HepG2 (cell line): ENCODE data around the gene MEG3. TPM values are rescaled to one million over a fixed set of nuclear protein-coding genes. Genes with fewer than 3 reads are reported as not detected.

Experiments used
- ATAC-seq: fragments of 200-7000 bp; cut with Tn5 transposase; 3 replicates; pipeline ENCODE4 v1.9.1; 2020; ENCODE audit warnings: mild to moderate bottlenecking, moderate library complexity
- BruUV-seq: library from RNA; stranded (reverse); fragments of 400-500 nt; replicated peaks from 2 replicates; lab custom pipeline; 2021; lab: Mats Ljungman, UMichigan
- CTCF ChIA-PET: fragments of 300-600 bp; formaldehyde crosslinking; extraction: SDS; loops from one replicate; lab custom pipeline; 2021; ENCODE audit warnings: low total read pairs, inconsistent platforms, low intra/inter-chr PET ratio; lab: Yijun Ruan, JAX
- POLR2A ChIA-PET: fragments of 350-600 bp; sonication (Branson Sonifier 250); formaldehyde crosslinking; loops from one replicate; lab custom pipeline; 2020; ENCODE audit warnings: antibody characterized with exemption, inconsistent platforms; lab: Yijun Ruan, JAX
- DNase-seq: peaks from one replicate; pipeline ENCODE4 v3.0.0-alpha.2; 2015; ENCODE audit warnings: low spot score
- FAIRE-seq: peaks from 3 replicates; lab custom pipeline; 2011; peaks lifted over from hg19 to GRCh38; lab: Jason Lieb, UNC
- H2AFZ ChIP-seq: one replicate; pipeline ENCODE4 v1.6.1; 2011; ENCODE audit warnings: low read length, inconsistent platforms
- H3K27ac ChIP-seq: fragments of 300-600 bp; 3 replicates; pipeline ENCODE4 v1.8.0; 2011; ENCODE audit warnings: mixed run types, mild to moderate bottlenecking, mixed read lengths, low read length, inconsistent platforms; ENCODE audit not compliant: insufficient read depth; ENCODE audit errors: extremely low read length
- H3K27me3 ChIP-seq, 2 experiments: fragments of 200-600 bp in 1 of 2; 2 replicates in 1 of 2; 3 replicates in 1 of 2; pipeline versions ENCODE4 v1.6.0 to v1.8.0; 2011; ENCODE audit warnings: low read length in 2 of 2, mild to moderate bottlenecking in 2 of 2, moderate library complexity in 2 of 2, inconsistent platforms in 1 of 2; ENCODE audit not compliant: insufficient read depth in 2 of 2, control insufficient read depth in 1 of 2
- H3K36me3 ChIP-seq, 2 experiments: fragments of 200-600 bp in 1 of 2; replicated peaks in 1 of 2; 2 replicates in 1 of 2; 3 replicates in 1 of 2; pipeline versions ENCODE4 v1.5.1 to v1.8.0; 2011; ENCODE audit warnings: low read length in 2 of 2, inconsistent platforms in 1 of 2; ENCODE audit not compliant: insufficient read depth in 2 of 2, control insufficient read depth in 1 of 2
- H3K4me1 ChIP-seq: 2 replicates; pipeline ENCODE4 v1.5.1; 2012; ENCODE audit warnings: low read length, inconsistent platforms; ENCODE audit not compliant: insufficient read depth
- H3K4me2 ChIP-seq: 2 replicates; pipeline ENCODE4 v1.6.0; 2011; ENCODE audit warnings: low read depth, low read length, inconsistent platforms
- H3K4me3 ChIP-seq, 3 experiments: fragments of 200-600 bp in 1 of 3; sonication (generic), shearing (Covaris generic) in 1 of 3; replicated peaks in 1 of 3; 2 replicates each; pipeline ENCODE4 v1.5.1; 2011 to 2016; ENCODE audit warnings: low read length in 3 of 3, inconsistent platforms in 2 of 3, low read depth in 2 of 3, mild to moderate bottlenecking in 2 of 3, control low read depth in 1 of 3, mixed read lengths in 1 of 3; ENCODE audit not compliant: insufficient read depth in 1 of 3
- H3K79me2 ChIP-seq: one replicate; pipeline ENCODE4 v1.6.1; 2011; ENCODE audit warnings: low read length, inconsistent platforms; ENCODE audit not compliant: insufficient read depth
- H3K9ac ChIP-seq: 2 replicates; pipeline ENCODE4 v1.6.0; 2011; ENCODE audit warnings: mild to moderate bottlenecking, low read depth, low read length, inconsistent platforms; ENCODE audit not compliant: insufficient read depth
- H3K9me3 ChIP-seq: 2 replicates; pipeline ENCODE4 v1.5.1; 2012; ENCODE audit warnings: mild to moderate bottlenecking, low read length
- H4K20me1 ChIP-seq: 2 replicates; pipeline ENCODE4 v1.6.0; 2011; ENCODE audit warnings: inconsistent platforms, mild to moderate bottlenecking, low read length, moderate library complexity; ENCODE audit not compliant: insufficient read depth
- ESRRA ChIP-seq: sonication (generic); formaldehyde crosslinking; IDR thresholded peaks from 2 replicates; pipeline ENCODE4 v1.5.1; 2020; ENCODE audit warnings: mild to moderate bottlenecking, low read depth, missing genetic modification reagents
- HNF4A ChIP-seq: sonication (generic); formaldehyde crosslinking; IDR thresholded peaks from 2 replicates; pipeline ENCODE4 v1.4.0; 2020; ENCODE audit warnings: missing genetic modification reagents
- HNF4G ChIP-seq, 2 experiments: sonication (generic) in 1 of 2; formaldehyde crosslinking in 1 of 2; IDR thresholded peaks; 2 replicates each; pipeline versions ENCODE4 v1.4.0 to v1.6.1; 2011 to 2020; ENCODE audit warnings: borderline replicate concordance in 2 of 2, low read depth in 2 of 2, mild to moderate bottlenecking in 2 of 2, low read length in 1 of 2, missing genetic modification reagents in 1 of 2, moderate library complexity in 1 of 2
- ZNF264 ChIP-seq: sonication (generic); formaldehyde crosslinking; IDR thresholded peaks from 2 replicates; pipeline ENCODE4 v1.4.0; 2020; ENCODE audit warnings: missing genetic modification reagents
- ZNF605 ChIP-seq: sonication (generic); formaldehyde crosslinking; IDR thresholded peaks from 2 replicates; pipeline ENCODE4 v1.8.0; 2022; ENCODE audit warnings: mild to moderate bottlenecking, missing genetic modification reagents
- ZSCAN25 ChIP-seq: sonication (generic); formaldehyde crosslinking; IDR thresholded peaks from 2 replicates; pipeline ENCODE4 v1.8.0; 2022; ENCODE audit warnings: mild to moderate bottlenecking, missing genetic modification reagents
- WGBS: methylation state at CpG from one replicate; pipeline ENCODE4 v1.1.6; 2017; ENCODE audit warnings: low lambda C conversion rate; 5-methylcytosine and 5-hydroxymethylcytosine counted together
- in situ Hi-C: cut with HindIII; loops from 2 replicates; pipeline ENCODE4 v1.10.0; 2017; ENCODE audit warnings: low pct_unique_long_range_greater_than_20kb; ENCODE audit not compliant: extremely low pct_ligation_motif_present
- intact Hi-C: fragments of 100-400 bp; cut with micrococcal nuclease; formaldehyde crosslinking; loops from one replicate; pipeline ENCODE4 v1.10.0; 2022; ENCODE audit not compliant: unreplicated experiment
- polyA plus RNA-seq, 8 experiments: library from polyadenylated mRNA; depleted of rRNA in 3 of 8; stranded (reverse) in 7 of 8; unstranded in 1 of 8; fragments of >200 nt; fragmentation: Illumina TruSeq in 4 of 8; extraction: Trizol in 4 of 8; gene quantifications; 2 replicates each; pipeline versions ENCODE4 v1.2.1 to v1.2.3, GENCODE V29; 2011 to 2016; ENCODE audit warnings: low read depth in 4 of 8, missing spikeins in 1 of 8, mixed read lengths in 1 of 8; ENCODE audit not compliant: insufficient read depth in 1 of 8
- total RNA-seq, 5 experiments: library from RNA; depleted of rRNA; stranded (reverse); fragments of >200 nt; fragmentation: Illumina TruSeq; extraction: Trizol; gene quantifications; 2 replicates each; pipeline ENCODE4 v1.2.3, GENCODE V29; 2016; ENCODE audit warnings: low read depth in 1 of 5
- TF ChIP-seq, protein P1 (sequence below): sonication (generic); formaldehyde crosslinking; IDR thresholded peaks from 2 replicates; pipeline ENCODE4 v1.4.0; 2020; ENCODE audit warnings: mild to moderate bottlenecking, missing genetic modification reagents
- TF ChIP-seq, protein P2 (sequence below): sonication (generic); formaldehyde crosslinking; conservative IDR thresholded peaks from 2 replicates; pipeline ENCODE4 v1.4.0; 2020; ENCODE audit warnings: mild to moderate bottlenecking, missing genetic modification reagents, moderate library complexity
- TF ChIP-seq, protein P3 (sequence below): sonication (generic); formaldehyde crosslinking; IDR thresholded peaks from 2 replicates; pipeline ENCODE4 v1.9.0; 2022; ENCODE audit warnings: low read depth, missing genetic modification reagents

MEG3 gene
- total and polyA plus RNA-seq, 2 of the 13 experiments (the other 11 are each of a cell fraction or from before 2014, with no cell fraction given): 0.17 TPM; not detected in 1

DNA sequence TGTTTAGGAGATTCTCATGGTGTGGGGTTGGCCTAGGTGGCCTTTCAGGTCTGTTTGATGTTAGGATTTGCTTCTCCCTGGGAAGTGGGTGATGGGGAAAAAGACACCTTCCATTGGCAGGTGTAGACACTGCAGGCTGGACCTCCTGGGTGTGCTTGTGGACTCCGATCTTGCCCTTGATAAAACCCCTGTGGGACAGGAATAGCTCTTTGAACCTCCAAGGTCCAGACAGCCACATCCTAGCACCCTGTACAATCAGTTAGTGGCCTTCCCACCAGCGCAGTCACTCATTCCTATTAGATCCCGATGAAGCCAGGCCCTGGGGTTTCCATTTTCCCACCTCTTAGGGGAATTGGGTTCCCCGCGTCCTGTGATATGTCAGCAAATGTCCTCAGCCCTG, 28.5 kb downstream of the MEG3 start:
- 68% methylated on average over 4 of the region's 5 CpGs for WGBS
- Histone ChIP-seq H3K27me3 (peaks cover 1 to 6% of the 10 kb centered on the region in 2 experiments; a peak in 1 of 5 replicates), H3K36me3 (no peaks in the 10 kb centered on the region), H3K4me3 (no peak overlapping the region), H3K9me3 (no peaks in the 10 kb centered on the region), H4K20me1 (no peaks in the 10 kb centered on the region), H3K4me1 (peaks cover 67% of the 10 kb centered on the region), H3K79me2 (no peaks in the 10 kb centered on the region), H3K27ac (no peak overlapping the region), H2AFZ (no peak overlapping the region), H3K4me2 (no peak overlapping the region), H3K9ac (no peak overlapping the region)
- FAIRE-seq (peak; percentile 28), DNase-seq (no peak), ATAC-seq (peak; percentile 35; the same call in 2 of the 3 replicates)
- in situ Hi-C loops: no loop called here
- TF ChIP-seq, protein P1, sequence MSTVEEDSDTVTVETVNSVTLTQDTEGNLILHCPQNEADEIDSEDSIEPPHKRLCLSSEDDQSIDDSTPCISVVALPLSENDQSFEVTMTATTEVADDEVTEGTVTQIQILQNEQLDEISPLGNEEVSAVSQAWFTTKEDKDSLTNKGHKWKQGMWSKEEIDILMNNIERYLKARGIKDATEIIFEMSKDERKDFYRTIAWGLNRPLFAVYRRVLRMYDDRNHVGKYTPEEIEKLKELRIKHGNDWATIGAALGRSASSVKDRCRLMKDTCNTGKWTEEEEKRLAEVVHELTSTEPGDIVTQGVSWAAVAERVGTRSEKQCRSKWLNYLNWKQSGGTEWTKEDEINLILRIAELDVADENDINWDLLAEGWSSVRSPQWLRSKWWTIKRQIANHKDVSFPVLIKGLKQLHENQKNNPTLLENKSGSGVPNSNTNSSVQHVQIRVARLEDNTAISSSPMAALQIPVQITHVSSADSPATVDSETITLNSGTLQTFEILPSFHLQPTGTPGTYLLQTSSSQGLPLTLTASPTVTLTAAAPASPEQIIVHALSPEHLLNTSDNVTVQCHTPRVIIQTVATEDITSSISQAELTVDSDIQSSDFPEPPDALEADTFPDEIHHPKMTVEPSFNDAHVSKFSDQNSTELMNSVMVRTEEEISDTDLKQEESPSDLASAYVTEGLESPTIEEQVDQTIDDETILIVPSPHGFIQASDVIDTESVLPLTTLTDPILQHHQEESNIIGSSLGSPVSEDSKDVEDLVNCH (CRISPR knock-in tag): no peak
- TF ChIP-seq ZSCAN25 (CRISPR knock-in tag) (0 out of 2 replicates have a peak, but pooled peaks have one; percentile 24), HNF4A (CRISPR knock-in tag) (peak; percentile 76), HNF4G (IDR thresholded peaks at IDR 0.05; ENCODE audit: borderline replicate concordance, low read depth, low read length) (0 out of 2 replicates have a peak, but pooled peaks have one; percentile 17), HNF4G (CRISPR knock-in tag; IDR thresholded peaks at IDR 0.05; ENCODE audit: borderline replicate concordance, low read depth) (no peak), ZNF264 (CRISPR knock-in tag) (peak; percentile 96), ZNF605 (CRISPR knock-in tag) (no peak), ESRRA (peak; percentile 84; the same call in 1 of the 2 replicates)
- TF ChIP-seq, protein P2, sequence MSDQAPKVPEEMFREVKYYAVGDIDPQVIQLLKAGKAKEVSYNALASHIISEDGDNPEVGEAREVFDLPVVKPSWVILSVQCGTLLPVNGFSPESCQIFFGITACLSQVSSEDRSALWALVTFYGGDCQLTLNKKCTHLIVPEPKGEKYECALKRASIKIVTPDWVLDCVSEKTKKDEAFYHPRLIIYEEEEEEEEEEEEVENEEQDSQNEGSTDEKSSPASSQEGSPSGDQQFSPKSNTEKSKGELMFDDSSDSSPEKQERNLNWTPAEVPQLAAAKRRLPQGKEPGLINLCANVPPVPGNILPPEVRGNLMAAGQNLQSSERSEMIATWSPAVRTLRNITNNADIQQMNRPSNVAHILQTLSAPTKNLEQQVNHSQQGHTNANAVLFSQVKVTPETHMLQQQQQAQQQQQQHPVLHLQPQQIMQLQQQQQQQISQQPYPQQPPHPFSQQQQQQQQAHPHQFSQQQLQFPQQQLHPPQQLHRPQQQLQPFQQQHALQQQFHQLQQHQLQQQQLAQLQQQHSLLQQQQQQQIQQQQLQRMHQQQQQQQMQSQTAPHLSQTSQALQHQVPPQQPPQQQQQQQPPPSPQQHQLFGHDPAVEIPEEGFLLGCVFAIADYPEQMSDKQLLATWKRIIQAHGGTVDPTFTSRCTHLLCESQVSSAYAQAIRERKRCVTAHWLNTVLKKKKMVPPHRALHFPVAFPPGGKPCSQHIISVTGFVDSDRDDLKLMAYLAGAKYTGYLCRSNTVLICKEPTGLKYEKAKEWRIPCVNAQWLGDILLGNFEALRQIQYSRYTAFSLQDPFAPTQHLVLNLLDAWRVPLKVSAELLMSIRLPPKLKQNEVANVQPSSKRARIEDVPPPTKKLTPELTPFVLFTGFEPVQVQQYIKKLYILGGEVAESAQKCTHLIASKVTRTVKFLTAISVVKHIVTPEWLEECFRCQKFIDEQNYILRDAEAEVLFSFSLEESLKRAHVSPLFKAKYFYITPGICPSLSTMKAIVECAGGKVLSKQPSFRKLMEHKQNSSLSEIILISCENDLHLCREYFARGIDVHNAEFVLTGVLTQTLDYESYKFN: 0 out of 2 replicates have a peak, but pooled peaks have one; percentile 25
- TF ChIP-seq, protein P3, sequence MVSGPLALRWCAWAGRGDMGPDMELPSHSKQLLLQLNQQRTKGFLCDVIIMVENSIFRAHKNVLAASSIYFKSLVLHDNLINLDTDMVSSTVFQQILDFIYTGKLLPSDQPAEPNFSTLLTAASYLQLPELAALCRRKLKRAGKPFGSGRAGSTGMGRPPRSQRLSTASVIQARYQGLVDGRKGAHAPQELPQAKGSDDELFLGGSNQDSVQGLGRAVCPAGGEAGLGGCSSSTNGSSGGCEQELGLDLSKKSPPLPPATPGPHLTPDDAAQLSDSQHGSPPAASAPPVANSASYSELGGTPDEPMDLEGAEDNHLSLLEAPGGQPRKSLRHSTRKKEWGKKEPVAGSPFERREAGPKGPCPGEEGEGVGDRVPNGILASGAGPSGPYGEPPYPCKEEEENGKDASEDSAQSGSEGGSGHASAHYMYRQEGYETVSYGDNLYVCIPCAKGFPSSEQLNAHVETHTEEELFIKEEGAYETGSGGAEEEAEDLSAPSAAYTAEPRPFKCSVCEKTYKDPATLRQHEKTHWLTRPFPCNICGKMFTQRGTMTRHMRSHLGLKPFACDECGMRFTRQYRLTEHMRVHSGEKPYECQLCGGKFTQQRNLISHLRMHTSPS: no peak
- intact Hi-C loops: loop anchor here (5.0 kb wide), 1 partner anchor 187 kb away; no protein-coding TSS in a partner anchor
- POLR2A ChIA-PET: no interaction called here
- CTCF ChIA-PET: no interaction called here
- no TSS peak for BruUV-seq
